ENCODE results near the gene ANGPTL4.
"Not testable (repeated sequence)": the region's sequence is repeated elsewhere in the genome, so short reads cannot be mapped to it uniquely, and the experiment has no call there.

ANGPTL4 gene

GRCh38 chr19:8334458-8335342 is 29.3 kb upstream of the ANGPTL4 start:
- DNase-seq, result peak; percentile 55

- DNase-seq, result peak; percentile 44
Measured at GRCh38 chr19:8335343-8336071, 28.4 kb upstream of the ANGPTL4 start.

GRCh38 chr19:8336072-8336569 is 27.8 kb upstream of the ANGPTL4 start:
- no peak for DNase-seq

GRCh38 chr19:8336660-8337059 is 27.3 kb upstream of the ANGPTL4 start:
- DNase-seq, result no peak

DNA sequence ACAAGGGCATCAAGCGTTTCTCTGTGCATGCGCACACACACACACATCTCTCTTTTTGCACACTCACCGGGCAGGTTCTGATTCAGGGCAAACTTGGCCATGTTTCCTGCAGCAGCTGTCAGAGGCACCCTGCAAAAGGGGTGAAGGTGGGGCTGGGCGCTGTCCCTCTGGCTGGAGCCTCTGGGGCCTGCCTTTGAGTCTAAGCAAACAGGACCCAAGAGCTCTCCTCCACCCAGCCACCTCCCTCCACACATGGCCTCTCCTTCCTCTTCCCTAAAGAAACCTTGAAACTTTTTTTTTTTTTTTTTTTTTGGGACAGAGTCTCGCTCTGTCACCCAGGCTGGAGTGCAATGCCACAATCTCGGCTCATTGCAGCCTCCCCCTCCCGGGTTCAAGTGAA is 26.2 kb upstream of the ANGPTL4 start:
- DNase-seq, result no peak

DNA sequence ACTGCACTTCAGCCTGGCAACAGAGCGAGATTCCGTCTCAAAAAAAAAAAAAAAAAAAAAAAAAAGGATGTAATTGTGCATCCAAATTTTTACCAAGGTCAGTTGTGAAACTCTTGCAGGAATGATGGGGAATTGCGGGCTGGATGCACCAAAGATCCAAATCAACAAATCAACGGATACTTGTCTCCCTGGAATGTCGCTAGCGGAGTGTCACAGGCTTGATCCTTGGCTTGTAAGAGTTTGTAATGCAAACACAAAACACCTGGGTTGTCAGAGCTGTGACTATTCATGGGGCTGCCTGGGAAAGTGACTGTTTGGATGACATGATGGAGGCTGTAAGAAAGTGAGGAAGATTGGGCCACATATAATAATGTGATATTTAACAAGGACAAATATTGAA is 25.1 kb upstream of the ANGPTL4 start:
- no peak for DNase-seq

- DNase-seq, result no peak
Measured at GRCh38 chr19:8340341-8341096, 23.4 kb upstream of the ANGPTL4 start.

- not testable (repeated sequence) for DNase-seq
Measured at GRCh38 chr19:8341504-8341903, 22.5 kb upstream of the ANGPTL4 start.

- no peak for DNase-seq
Measured at GRCh38 chr19:8342316-8342683, 21.7 kb upstream of the ANGPTL4 start.

GRCh38 chr19:8342684-8343482 is 21.1 kb upstream of the ANGPTL4 start, which contains the start of gene KANK3:
Gene KANK3 (minus strand): TSS chr19:8343262. CDS start chr19:8337828, 5,434 bp downstream.
- DNase-seq, result peak; percentile 96

DNA sequence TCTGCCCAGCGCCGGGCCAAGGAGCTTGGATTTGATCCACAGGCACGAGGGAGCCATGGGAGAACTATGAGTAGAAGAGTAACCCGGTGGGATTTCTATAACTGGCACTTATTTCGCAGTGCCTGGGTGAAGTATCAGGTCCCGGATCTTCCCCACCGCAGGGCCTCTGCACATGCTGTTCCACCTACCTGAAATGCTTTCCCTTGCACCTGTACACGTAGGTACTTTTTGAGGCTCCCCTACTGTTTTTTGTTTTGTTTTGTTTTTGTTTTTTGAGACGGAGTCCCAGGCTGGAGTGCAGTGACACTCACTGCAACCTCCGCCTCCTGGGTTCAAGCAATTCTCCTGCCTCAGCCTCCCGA is 20.5 kb upstream of the ANGPTL4 start:
- DNase-seq, result no peak

GRCh38 chr19:8349629-8350372 is 14.2 kb upstream of the ANGPTL4 start:
- not testable (repeated sequence) for DNase-seq

DNA sequence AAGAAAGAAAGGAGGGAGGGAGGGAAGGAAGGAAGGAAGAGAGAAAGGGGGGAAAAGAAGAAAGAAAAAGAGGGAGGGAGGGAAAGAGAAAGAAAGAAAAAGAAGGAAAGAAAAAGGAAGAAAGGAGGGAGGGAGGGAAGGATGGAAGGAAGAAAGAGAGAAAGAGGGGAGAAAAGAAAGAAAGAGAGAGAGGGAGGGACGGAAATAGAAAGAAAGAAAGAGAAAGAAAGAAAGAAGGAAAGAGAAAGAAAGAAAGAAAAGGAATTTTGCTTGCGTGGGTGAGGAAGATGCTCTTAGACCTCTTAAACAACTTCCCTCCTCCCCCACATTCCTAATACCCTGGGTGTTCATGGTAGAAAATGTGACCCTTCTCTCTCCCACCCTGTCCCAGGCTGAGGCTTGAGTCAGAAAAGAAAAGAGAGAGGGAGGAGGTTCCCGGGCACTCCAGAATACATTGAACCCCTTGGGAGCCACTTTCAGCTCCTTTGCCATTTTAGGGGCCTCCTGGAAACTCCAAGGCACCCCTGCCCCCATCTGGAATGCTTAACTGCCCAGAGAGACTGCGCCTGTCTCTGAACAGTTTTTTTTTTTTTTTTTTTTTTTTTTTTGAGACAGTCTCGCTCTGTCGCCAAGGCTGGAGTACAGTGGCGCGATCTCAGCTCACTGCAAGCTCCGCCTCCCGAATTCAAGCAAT is 11.7 kb upstream of the ANGPTL4 start:
- DNase-seq, result no peak

DNA sequence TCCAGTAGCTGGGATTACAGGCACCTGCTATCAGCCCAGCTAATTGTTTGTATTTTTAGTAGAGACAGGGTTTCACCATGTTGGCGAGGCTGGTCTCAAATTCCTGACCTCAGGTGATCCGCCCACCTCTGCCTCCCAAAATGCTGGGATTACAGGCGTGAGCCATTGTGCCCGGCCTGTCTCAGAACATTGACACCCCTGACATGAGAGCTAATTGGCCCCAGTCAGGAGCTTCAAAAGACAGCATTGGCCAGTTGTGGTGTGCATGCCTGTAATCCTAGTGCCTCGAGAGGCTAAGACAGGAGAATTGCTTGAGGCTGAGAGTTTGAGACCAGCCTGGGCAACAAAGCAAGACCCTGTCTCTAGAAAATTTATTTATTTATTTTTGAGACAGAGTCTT is 11.1 kb upstream of the ANGPTL4 start:
- not testable (repeated sequence) for DNase-seq

DNA sequence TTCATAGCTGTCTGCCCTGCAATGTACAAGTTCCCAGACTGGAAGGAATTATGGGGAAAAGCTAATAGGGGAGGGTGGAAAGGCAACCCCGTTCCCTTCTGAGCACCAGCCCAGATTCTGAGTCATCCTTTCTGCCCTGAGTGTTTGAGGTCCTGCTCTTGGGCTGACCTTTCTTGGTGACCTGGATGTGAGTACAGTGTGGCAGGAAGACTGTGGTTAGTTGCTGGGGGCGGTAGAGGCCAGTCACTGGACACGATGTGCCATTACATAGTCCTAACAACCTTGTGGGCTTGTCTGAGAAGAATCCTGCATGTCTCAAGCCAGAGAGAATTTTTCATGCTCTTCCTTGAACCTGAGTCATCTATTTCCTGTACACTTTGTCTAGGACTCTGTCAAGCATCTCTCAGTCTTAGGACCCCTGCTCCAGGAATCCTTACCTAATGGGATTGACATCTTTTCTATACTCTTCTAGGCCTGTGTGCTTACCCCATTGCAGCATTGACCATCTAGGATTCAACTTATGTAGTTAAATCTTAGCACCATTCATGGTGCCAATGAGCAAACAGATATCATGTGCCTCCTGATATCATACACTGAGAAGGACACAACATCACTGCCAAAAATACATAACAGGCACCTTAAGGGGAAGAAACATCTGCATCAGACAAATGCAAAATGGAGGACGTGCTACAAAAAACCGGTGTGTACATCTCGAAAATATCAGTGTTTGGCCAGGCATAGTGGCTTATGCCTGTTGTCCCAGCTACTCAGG is 8.1 kb upstream of the ANGPTL4 start:
- DNase-seq, result no peak

- no peak for DNase-seq
Measured at GRCh38 chr19:8357007-8357521, 6.9 kb upstream of the ANGPTL4 start.

- no peak for DNase-seq
Measured at GRCh38 chr19:8358948-8359347, 5.0 kb upstream of the ANGPTL4 start.

DNA sequence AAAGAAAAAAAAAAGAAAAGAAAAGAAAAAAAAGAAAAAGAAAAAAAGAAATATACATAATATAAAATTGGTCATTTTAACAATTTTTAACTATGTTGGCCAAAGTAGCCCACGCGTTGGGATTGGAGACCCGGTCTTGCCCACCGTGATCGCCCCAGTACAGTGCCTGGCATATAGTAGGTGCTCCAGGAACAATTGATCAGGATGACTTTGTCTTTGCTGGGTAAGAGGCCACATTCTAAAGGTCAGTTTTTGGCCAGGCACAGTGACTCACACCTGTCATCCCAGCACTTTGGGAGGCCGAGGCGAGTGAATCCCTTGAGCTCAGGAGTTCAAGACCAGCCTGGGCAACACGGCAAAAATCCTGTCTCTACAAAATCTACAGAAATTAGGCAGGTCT is 3.8 kb upstream of the ANGPTL4 start:
- no peak for DNase-seq

DNA sequence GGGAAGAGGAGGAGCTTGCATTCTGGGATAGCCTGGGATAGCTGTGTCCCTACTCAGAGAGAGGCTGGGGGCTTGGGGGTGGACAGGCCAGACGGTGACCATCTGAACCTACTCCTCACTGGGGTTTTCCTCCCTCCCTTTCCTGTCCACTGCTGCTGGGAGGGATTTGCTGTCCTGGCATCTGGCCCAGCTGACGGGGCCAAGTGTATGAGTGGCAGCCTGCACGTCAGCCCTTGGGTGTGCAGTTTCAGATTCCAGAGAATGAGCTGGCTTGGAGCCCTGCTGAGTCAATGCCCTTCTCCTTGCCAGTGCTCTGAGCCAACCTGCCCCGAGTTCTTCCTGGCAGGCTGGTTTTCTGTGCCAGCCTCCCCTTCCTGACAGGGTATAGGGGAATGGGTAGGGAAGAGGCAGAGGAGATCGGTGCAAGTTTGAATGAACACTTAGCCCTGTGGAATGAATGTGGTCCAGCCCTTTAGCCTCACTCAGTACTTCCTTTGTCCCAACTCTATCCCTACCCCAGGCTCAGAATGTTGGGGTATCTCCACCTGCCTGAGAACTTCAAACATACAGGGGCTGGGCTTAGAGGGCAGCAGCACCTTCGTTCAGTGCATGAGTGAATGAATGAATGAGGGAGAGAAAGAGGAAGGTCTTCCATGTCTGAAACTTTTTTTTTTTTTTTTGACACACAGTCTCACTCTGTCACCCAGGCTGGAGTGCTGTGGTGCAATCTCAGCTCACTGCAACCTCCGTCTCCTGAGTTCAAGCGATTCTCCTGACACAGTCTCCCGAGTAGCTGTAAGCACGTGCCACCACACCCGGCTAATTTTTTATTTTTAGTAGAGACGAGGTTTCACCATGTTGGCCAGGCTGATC is 1.8 kb upstream of the ANGPTL4 start:
- DNase-seq, result peak; percentile 17
